HEK293T (cell line): ENCODE results near the gene ITPK1.

Experiments used
- CTCF ChIA-PET: fragments of 350-600 bp; formaldehyde crosslinking; extraction: SDS; loops from one replicate; lab custom pipeline; 2021; ENCODE audit warnings: antibody characterized with exemption, inconsistent platforms; lab: Yijun Ruan, JAX
- POLR2A ChIA-PET: fragments of 350-600 bp; formaldehyde crosslinking; extraction: SDS; loops from one replicate; lab custom pipeline; 2020; ENCODE audit warnings: antibody characterized with exemption, inconsistent platforms; lab: Yijun Ruan, JAX
- DNase-seq: peaks from one replicate; pipeline ENCODE4 v3.0.0; 2012; ENCODE audit warnings: mixed read lengths; ENCODE audit errors: extremely low spot score
- ARNT ChIP-seq: fragments of 450-650 bp; IDR thresholded peaks from 2 replicates; pipeline ENCODE4 v1.6.1; 2017; ENCODE audit warnings: mild to moderate bottlenecking
- BHLHE40 ChIP-seq: fragments of 450-650 bp; IDR thresholded peaks from 2 replicates; pipeline ENCODE4 v1.6.1; 2016; ENCODE audit warnings: mild to moderate bottlenecking, moderate library complexity, borderline replicate concordance
- CTBP1 ChIP-seq: fragments of 450-650 bp; IDR thresholded peaks from 2 replicates; pipeline ENCODE4 v1.6.1; 2016; ENCODE audit warnings: borderline replicate concordance
- ELF4 ChIP-seq: fragments of 450-650 bp; IDR thresholded peaks from 2 replicates; pipeline ENCODE4 v1.6.1; 2017; ENCODE audit warnings: antibody characterized with exemption
- FOXA1 ChIP-seq: fragments of 450-650 bp; IDR thresholded peaks from 2 replicates; pipeline ENCODE4 v1.6.1; 2016; ENCODE audit warnings: mild to moderate bottlenecking
- FOXK2 ChIP-seq: fragments of 450-650 bp; IDR thresholded peaks from 2 replicates; pipeline ENCODE4 v1.6.1; 2016; ENCODE audit warnings: mild to moderate bottlenecking
- FOXM1 ChIP-seq: fragments of 450-650 bp; IDR thresholded peaks from 2 replicates; pipeline ENCODE4 v1.6.1; 2017; ENCODE audit warnings: mild to moderate bottlenecking, borderline replicate concordance
- HDGF ChIP-seq: fragments of 450-650 bp; IDR thresholded peaks from 2 replicates; pipeline ENCODE4 v1.6.1; 2017; ENCODE audit warnings: antibody characterized with exemption, borderline replicate concordance
- L3MBTL2 ChIP-seq: fragments of 450-650 bp; conservative IDR thresholded peaks from 2 replicates; pipeline ENCODE4 v1.6.1; 2016; ENCODE audit warnings: mild to moderate bottlenecking
- LEF1 ChIP-seq: fragments of 450-650 bp; IDR thresholded peaks from 2 replicates; pipeline ENCODE4 v1.6.1; 2017; ENCODE audit warnings: mild to moderate bottlenecking, borderline replicate concordance
- NFRKB ChIP-seq: fragments of 450-650 bp; IDR thresholded peaks from 2 replicates; pipeline ENCODE4 v1.6.1; 2016; ENCODE audit warnings: mild to moderate bottlenecking, moderate library complexity
- SP1 ChIP-seq: fragments of 450-650 bp; IDR thresholded peaks from 2 replicates; pipeline ENCODE4 v1.6.1; 2017
- SUZ12 ChIP-seq: fragments of 450-650 bp; IDR thresholded peaks from 2 replicates; pipeline ENCODE4 v1.6.1; 2016; ENCODE audit warnings: mild to moderate bottlenecking
- TARDBP ChIP-seq: fragments of 450-650 bp; IDR thresholded peaks from 2 replicates; pipeline ENCODE4 v1.6.1; 2016
- ZNF384 ChIP-seq: fragments of 450-650 bp; IDR thresholded peaks from 2 replicates; pipeline ENCODE4 v1.6.1; 2016
- TF ChIP-seq, protein P1 (sequence below): fragments of 450-650 bp; IDR thresholded peaks from 2 replicates; pipeline ENCODE4 v1.6.1; 2016

Gene ITPK1

DNA sequence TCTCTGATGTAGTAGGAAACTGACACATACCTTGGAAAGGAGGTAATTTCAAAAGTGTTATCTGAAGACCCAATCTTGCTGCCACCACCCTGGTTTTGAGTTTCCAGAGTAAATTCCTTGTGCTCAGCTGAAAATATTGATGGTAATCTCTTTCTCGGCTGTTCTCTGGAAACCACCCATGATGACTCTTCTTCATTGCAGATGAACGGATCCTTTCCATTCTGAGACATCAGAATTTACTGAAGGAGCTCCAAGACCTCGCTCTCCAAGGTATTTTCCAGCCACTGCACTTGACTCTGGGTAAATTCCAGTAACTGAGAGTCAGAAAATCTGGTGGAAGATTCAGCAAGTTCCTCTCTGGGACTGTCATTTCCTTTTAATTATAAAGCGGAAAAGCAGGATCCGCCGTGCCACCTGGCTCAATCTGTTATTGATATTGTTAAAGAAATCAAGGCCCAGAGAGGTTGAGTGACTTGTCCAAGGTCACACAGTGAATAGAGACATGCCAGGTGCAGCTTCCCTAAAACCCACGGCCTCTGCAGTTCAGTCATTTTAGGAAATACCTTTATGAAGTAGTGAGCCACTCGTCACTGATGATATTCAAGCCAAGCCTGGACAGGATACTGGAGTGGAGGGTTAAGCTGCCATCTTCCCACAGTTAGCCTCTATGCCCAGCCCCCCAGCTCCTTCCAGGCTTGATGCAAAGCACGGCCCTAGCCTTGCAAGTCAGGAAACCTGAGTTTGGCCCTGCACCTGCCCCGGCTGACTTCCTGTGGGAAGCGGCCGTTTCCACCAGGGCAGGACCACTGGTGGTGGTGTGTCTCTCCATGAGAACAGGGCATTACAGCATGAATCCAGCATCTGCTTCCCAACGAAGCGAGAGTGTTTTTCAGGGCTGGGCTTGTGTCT lies 188.1 kb downstream of the ITPK1 start:
- TF ChIP-seq FOXA1 (no peak), ZNF384 (no peak), BHLHE40 (no peak)
- CTCF ChIA-PET: no interaction called here
- no peak for DNase-seq
- POLR2A ChIA-PET: no interaction called here

DNA sequence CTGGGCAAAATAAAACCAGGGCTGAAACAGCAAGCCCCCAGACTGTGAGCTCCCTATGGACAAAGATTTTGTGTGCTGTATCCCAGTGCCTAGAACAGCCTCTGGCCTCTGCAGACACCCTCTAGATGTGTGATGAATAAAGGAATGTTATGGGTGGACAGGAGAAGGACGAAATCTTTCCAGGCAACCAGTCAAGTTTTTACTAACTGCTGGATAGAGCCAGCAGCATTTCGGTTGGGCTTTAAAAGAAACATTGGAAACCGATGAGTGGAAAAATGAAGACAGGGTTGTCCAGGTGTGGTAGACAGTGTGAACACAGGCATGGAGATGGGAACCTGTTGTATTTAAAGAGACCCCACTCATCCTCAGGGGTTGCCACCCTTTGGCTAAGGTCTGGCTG lies 188.8 kb downstream of the ITPK1 start:
- ChIA-PET POLR2A (no interaction called here), CTCF (interaction anchor here (0.6 kb wide), 1 partner anchor 706 kb away, joined by 8 read pairs; no protein-coding TSS in a partner anchor)
- DNase-seq: no peak
- TF ChIP-seq CTBP1 (no peak), ELF4 (no peak), FOXK2 (no peak), NFRKB (no peak), L3MBTL2 (no peak), TARDBP (no peak), FOXM1 (no peak), LEF1 (no peak), ZNF384 (no peak), FOXA1 (no peak), BHLHE40 (no peak), ARNT (no peak), SP1 (no peak), SUZ12 (no peak)
- TF ChIP-seq, protein P1, sequence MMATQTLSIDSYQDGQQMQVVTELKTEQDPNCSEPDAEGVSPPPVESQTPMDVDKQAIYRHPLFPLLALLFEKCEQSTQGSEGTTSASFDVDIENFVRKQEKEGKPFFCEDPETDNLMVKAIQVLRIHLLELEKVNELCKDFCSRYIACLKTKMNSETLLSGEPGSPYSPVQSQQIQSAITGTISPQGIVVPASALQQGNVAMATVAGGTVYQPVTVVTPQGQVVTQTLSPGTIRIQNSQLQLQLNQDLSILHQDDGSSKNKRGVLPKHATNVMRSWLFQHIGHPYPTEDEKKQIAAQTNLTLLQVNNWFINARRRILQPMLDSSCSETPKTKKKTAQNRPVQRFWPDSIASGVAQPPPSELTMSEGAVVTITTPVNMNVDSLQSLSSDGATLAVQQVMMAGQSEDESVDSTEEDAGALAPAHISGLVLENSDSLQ: no peak

DNA sequence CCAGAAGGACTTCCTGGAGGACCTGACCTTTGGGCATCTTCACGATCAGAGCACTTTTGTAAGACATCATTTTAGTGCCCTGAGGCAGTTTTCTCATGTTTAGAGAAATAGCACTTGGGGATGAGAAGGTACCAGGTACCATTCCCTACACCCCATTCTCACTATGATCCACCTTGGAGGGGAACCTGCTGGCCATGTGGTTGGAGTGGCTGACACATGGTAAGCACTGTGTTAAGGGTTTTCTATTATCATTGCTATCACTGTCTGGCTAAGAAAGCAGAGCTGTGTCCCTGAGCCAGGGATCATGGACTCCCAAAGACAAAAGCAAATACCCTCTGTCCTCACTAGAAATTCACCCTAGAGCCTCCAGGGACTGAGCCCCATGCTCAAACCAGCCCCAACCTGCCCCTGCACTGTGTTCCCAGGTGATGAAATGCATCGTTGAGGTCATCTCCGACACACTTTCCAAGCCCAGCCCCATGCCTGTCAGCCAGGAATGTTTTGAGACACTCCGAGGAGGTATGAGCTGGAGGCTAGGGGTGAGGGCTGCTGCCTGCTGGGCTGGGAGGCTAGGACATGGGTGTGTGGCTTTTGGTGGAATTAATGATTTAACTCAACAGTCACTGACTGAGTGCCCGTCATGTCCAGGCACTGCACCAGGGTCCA lies 189.4 kb downstream of the ITPK1 start:
- TF ChIP-seq HDGF: no peak
- no peak for TF ChIP-seq TARDBP
- ChIA-PET POLR2A (no interaction called here), CTCF (interaction anchor here (0.6 kb wide), 1 partner anchor 706 kb away, joined by 8 read pairs; no protein-coding TSS in a partner anchor)
- no peak for DNase-seq

DNA sequence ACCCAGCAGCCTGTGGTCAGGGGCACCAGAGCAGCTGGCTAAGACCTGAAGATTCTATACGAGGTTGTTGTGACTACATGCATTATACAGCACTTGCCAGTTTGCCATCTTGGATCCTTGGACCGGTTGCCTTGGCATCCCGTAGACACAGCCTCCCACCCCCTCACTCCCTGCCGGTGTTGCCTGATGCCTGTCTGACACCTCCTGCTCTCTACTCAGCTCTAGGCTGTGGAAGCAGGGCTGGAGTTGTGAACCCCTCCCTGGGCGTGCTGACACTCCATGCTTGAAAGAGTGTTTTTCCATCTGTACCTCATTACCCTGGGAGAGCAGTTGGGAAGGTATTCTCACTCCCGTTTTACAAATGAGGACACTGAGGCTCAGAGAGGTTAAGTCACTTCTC lies 190.3 kb downstream of the ITPK1 start:
- DNase-seq: no peak
- TF ChIP-seq CTBP1 (no peak), FOXM1 (no peak), ZNF384 (no peak), L3MBTL2 (no peak), FOXK2 (no peak), SUZ12 (no peak)
- ChIA-PET POLR2A (no interaction called here), CTCF (no interaction called here)

DNA sequence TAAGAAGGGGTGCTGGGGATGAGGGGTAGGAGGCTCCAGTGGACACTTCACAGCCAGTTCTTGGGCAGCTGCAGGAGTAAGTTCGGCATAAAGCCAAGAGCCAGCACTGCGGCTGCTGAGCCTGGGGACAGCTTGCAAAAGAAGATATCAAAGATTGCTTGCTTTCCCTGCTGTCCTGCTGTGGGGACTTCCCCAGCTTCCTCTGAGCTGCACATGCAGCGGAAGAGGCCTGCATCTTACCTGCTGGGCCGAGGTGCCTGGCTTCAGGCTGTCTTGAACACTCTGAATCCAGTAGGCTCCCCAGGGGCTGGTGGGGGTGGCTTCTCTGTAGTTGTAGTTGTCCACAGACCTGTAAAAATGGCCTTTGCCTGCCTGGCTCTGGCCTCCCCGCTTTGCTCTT lies 191.5 kb downstream of the ITPK1 start:
- TF ChIP-seq LEF1 (no peak), TARDBP (no peak), ELF4 (no peak), FOXK2 (no peak), ZNF384 (no peak), BHLHE40 (no peak), HDGF (no peak)
- no peak for DNase-seq
- CTCF ChIA-PET: no interaction called here
- POLR2A ChIA-PET: no interaction called here

DNA sequence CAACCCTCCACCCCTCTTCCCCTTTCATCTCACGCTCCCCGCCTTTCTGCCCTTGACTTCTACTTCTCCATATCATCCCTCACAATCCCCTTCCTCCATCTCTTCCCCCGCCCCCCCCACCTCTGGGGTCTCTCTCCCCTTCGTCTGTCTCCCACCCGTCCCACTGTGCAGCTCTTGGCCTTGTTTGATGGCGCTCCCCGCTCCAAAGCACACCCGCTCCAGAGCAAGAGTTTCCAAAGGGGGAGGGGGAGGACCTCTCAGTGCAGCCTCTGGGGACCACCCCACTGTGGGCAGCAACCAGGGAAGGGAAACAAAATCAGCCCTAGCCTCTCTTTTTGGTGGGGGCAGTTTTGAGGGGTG lies 192.0 kb downstream of the ITPK1 start:
- no peak for DNase-seq
- CTCF ChIA-PET: no interaction called here
- POLR2A ChIA-PET: no interaction called here
- TF ChIP-seq HDGF: no peak
- TF ChIP-seq FOXM1: no peak
- TF ChIP-seq FOXK2: no peak
- TF ChIP-seq, protein P1: no peak
- TF ChIP-seq L3MBTL2: no peak
- TF ChIP-seq ARNT: no peak
- TF ChIP-seq SP1: no peak
- TF ChIP-seq NFRKB: no peak
- no peak for TF ChIP-seq TARDBP
- no peak for TF ChIP-seq BHLHE40
- no peak for TF ChIP-seq CTBP1
- no peak for TF ChIP-seq FOXA1
- no peak for TF ChIP-seq LEF1
- no peak for TF ChIP-seq ZNF384
